GM21786 (cell line): ENCODE measurements around the gene TXLNB.
A peak's percentile ranks its signal among the peaks of the same experiment; 100 is the strongest.

Experiments
- ATAC-seq: cut with Tn5 transposase; IDR thresholded peaks from one replicate; pipeline ENCODE4 v1.9.1; 2021; ENCODE audit not compliant: unreplicated experiment

The TXLNB gene

DNA sequence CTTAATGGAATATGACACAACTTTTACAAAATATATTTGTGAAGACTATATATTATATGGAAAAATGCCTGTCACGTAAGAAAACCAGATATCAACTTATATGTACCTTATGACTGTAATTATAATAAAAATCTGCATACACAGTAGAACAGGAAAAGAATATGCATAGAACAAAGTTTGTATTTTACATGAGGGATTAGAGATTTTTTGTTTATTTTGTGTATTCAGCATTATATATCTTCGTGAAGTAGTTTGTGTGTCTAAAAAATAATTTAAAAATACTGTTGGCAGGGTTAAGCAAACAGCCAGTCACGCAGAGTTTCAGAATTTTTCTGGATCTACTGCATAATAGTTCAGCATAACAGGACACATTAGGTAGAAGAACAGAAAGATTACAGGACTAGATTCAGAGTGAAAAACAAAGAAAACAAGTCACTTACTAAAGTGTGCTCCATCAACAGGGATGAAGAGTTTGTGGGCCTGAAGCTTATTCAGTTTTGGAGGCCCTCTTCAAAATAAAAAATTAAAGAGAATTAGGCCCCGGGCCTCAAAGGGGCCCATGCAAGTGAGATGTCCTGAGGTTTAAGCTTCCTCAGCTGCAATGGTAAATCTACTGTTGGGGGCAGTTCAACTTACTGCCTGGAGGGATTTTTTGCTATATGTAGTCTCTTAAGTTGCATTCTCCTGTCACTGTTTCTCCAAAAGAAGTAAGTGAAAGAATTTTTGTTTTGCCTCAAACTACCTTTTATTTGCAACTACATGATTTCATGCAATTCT lies 16.3 kb downstream of the TXLNB start:
- ATAC-seq: no peak

DNA sequence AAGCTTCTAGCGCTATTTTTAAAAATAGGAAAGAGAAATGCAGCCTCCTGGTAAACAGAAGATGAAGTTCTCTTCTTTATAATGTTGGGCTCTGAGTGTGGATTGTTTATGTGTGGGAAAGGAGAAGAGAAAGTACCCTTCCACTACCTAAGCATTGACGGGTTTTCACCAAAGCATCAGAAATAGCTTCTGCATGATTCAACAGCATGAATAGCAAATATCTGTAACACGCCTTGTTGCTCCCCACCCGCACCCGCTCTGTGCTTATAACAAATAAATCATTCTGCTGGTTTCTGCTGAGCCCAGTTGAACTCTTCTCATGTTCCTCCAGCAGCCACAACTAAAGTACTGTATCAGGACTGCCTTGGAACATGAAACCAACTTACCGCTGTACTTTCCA lies 20.7 kb downstream of the TXLNB start:
- peak; percentile 95 for ATAC-seq

DNA sequence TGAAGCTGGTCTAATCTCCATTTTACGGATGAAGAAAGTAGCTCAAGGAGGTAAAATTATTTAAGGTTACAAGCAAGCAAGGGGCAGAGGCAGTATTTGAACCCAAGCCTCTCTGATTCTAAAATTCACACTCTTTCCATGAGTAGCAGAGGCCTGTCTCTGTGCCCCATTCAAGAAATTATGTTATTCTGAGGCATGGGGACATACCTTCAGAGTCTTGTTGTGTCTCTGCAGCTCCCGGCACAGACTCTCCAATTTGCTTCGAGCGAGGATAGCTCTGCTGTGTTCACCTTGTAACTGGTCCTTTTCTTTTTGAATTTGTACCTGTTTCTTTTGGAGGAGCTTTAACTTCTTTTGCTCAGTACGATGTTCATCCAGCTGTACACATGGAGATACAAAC lies 21.5 kb downstream of the TXLNB start:
- ATAC-seq: no peak

DNA sequence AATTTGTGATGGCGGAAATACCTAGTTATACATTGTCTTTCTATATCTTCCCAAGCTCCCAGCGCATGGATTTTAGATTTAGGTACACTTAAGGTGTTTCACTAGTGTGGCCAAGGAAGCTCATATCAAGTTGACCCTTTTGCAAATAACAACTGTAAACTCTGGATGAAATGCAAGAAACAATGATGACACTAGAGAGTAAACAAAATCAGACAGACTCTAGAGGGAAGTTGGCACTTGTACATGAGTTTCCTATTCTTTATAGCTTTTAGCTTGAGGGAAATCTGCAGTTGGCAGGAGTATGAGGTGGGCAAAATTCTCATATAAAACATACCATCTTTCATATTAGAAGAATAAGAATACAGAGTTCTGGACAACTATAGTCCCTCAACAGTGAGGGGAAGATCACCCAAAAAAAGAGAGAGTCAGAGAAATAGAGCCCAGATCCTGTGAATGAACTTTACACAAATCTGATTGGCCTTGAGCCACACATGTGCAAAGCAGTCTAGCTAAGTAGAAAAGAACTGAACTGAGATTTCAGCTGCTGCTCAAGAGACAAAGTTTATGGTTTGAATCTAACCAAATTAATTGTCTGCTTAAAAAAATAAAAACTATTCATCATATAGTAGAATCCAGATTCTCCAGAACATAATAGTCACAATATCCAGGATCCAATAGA lies 26.1 kb downstream of the TXLNB start:
- ATAC-seq: no peak

DNA sequence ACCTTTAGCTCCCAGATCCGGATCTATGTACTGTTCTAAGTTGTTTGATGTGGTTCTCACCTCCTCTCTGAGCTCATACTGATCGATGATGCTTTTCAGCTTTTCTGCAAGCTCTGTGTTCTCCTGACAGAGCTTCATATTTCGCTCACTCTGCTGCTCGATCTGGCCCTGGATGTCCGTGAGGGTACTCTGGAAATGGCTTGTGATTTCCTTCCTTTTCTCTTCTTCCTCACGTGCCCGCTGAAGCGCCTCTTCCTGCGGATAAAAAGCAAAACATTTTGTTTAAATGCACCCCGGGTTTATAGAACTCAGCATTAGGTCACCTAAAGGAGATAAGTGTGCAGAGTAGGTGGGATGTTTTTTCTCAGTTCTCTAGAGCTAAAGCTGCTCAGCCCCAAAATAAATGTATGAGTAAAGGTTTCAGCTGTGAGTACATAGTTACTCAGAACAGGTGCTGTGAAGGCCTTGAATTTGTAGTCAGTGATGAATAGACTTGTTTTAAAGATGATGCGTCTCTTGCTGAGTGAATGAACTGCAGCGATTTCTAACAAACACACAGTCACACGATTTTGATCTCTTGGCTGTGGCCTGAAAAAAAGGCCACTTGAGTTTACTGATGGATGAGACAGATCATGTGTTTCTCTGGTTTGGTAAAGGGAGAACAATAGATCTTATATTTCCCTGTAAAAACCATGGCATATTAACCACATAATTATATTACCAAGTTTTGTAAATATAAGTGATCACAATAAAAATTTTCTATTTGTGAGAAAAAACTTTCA lies 29.1 kb downstream of the TXLNB start:
- peak; percentile 70 for ATAC-seq

DNA sequence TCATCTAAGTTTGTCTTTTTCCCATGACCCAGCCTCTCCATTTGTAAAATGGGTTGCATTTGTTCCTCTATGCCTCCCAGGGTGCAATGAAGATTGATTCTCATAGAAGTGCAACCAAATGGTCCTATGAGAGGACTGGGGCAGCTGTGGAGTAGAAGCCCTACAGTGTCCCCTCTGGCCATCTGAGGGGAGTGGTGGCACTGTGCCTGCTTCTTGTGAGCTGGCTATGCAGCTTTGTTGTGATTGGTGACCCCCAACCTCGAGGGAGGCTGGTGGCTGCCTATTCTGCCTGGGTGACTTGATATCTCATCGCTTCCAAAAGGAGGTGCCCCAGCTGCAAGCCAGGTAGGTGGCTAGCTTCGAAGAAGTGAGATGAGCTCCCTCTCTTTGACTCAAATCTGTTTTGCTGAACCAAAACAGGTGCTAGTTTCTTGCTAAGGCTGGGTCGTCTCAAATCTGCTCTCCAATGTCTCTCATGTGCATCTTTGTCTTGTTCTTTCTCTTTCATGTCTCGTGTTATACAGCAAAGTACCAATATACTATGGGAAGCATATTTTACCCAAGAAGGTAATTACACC lies 33.9 kb downstream of the TXLNB start:
- ATAC-seq: no peak

DNA sequence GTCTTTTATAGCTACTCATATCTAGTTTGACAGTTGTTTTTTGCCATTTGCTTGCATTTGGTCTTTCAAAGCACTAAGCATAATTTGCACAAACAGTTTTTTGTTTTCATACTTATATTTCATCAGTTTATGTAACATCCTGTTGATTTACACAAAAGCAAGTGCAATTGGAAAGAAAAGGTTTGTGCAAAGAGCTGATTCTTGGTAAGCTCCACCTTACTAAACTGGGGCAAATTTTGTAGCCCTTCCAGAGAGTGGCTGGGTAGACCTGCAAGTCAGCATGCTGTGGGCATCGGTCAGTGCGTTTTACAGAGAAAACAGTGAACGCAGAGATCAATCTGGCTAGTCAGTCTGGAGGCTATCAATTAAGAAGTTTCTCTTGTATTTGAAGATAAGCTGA lies 34.5 kb downstream of the TXLNB start:
- no peak for ATAC-seq

DNA sequence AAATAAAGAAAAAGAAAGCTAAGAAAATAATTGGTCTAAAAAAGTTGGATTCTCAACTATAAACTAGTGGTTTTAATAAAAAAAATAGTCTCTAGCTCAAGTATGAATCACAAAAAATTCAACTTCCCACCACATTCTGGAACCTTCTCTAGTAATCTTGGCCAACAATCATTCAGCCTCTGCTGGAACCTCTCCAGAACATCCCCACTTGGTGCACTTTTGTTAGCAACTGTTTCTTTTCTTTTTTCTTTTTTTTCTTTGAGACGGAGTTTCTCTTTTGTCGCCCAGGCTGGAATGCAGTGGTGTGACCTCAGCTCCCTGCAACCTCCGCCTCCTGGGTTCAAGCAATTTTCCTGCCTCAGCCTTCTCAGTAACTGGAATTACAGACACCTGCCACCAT lies 35.7 kb downstream of the TXLNB start:
- ATAC-seq: no peak

DNA sequence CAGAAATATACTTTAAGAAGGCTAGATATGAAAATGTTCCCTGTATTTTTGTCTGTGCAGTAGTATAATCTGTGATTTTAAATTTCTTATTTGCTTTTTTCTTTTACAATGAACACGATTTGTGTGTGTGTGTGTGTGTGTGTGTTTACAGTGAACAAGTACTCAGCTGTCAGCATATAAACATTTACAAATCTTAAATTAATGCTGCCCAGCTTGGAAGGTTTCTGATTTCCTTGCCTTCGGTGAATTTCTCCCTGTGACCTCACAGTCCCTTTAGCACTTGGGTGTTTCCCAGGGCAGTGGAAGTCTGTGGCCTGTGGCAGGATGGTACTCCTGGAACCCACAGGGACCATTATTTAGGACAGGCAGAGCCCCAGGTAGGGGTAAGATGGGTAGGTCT lies 37.6 kb downstream of the TXLNB start:
- ATAC-seq: no peak

DNA sequence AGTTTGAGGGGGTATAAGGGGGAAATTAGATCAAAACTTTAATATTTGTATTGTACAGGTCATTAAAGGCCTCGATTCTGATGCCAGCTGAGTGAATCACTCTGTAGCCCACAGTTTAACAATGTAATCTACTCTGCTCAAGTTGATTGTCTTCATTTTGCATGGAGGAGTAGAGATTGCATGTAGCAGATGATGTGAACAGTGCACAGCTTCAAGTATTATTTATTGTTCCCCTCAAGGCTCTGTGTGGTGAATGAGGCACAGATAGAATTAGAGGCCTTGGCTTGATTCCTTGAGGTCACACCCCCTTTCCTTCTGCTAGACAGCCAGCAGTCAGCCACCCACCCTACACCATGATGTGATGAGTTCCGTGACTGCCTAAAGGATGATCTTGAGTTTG lies 38.1 kb downstream of the TXLNB start:
- ATAC-seq: no peak

DNA sequence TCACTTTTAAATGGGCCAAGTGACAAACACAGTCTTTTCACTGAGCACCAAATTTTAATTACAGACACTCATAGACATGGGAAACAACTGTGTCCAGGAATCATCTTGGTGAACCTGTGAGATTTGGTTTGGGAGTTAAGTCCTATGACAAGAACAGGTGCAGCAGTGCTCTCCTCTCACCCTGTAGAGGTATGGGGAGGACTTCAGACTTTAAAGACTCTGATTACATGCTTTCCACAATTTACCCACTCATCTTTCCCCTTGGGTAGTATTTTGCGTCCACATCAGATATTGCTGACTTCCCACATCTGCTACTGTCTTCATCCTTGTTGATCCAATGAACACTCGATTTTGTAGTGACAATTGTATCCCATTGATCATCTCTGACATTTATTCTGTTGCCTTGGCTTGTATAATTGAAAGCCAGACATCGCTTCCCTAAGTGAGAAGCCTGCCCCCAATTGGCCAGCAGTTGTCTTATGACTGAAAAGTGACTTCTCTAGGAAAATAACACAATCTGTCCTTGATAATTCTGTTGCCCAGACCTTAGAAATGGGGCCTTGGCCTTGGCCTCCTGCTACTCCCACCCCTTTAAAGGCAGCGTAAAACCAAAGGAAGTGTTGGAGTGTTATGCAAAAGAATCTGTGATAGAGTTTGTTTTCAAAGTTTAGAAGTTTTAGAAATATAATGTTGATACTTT lies 40.0 kb downstream of the TXLNB start:
- ATAC-seq: no peak

DNA sequence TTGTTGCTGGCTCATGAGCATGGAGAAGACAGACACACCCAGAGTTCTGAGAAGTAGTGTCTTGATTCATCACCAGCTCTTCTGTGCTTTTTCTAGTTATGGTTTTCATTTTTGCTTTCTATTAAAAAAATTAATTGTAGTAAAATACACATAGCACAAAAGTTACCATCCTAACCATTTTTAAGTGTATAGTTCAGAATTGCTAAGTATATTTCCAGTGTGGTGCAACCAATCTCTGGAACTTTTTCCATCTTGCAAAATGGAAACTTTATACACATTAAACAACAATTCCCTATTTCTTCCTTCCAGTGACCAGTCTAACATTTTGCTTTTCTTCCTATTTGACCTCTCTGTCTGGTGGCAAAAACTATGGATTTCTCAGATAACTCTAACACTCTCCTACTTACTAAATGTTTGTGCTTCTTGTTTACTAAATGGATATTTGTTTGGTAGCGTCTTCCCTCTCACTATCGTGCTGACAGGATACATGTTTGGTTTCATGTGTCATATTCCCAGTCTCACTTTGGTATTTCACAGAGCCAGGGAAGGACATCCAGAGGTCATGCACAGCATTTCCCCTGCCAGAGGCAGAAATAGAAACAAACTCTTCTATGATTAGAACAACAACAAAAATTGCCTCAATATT lies 40.6 kb downstream of the TXLNB start:
- peak; percentile 7 for ATAC-seq

DNA sequence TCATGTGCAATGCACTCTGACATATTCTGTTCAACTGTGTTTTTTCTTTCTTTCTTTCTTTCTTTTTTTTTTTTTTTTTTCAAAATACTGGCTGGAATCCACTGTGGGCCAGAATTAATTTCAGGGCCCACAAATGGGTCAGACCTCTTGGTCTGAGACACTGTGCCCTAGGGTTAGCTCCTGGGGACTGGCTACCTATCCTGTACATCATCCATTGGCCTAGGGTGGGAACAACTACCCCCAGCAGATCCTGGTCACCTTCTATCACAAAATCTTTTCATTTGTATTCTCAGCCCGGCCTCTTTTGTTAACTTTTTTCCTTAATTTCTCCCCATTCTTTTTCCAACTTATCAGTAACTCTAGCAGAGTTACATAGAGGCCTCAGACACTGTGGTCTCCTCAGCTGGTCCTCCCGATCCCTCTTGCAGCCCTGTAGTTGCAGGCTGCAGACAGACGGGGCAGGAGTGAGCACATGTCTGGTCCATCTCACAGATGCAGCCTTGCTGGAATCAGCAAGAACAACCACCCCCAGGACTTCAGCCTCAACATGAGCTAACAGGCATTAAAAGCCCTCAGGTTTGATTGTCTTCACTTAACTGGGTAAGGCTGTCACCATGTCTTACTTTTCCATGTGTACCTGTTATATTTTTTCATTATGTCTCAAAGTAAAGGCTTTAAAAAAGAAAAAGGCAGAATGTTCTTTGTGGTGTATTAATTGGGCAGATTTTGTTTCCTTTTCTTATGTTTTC lies 41.3 kb downstream of the TXLNB start:
- ATAC-seq: peak; percentile 98

DNA sequence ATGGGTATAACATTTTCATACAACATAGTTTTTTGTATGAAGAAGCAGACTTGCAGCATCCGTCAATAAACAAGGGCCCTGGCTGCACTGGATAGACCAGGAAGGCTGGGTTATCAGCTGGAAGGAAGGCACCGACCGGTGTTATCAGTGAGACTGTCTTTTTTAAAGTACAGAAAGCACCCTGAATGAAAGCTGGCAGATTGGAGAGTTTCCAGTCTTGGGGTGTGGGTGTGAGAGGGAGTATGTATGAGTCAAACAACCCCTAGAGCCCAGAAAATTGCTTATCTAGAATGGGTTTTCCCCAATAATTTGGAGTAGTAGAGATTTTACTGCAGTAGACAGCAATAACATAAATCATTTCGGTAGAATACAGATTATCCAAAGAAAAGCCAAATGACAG lies 42.4 kb downstream of the TXLNB start:
- ATAC-seq: no peak

DNA sequence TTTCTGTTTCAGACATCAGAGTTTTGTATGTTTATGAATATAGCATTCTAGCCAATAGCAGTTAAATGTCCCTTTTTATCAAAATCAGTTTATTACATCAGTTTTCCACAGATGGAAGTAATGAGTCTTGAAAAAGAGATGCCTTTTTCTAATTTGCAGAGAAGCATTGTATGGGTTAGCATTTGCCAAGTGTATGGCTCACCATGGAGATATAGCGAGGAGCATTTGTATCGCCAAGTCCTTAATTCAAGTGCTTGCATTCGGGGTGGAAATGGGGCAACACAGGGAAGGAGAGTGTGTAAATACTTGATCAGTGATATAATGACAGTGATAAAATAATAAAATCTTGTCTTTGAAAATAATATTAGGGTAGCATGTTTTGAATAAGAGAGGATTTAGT lies 42.9 kb downstream of the TXLNB start:
- no peak for ATAC-seq

DNA sequence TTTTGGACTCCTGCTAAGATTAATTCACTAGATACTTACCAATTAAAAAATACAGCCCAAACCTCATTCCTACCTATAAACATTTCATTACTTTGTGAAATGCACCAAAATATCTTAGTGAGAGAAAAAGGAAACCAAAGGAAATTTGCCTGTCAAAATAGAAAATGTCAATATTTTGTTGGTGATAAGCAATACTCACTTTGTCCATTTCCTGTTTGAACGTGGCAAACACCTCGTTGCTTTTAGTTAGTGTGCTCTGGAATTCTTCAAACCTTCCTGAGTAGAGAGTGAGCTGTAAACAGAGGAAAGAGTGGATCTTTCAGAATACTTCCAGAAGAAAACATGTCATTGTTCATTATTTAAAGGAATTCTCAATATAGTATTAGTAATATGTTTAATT lies 44.2 kb downstream of the TXLNB start:
- ATAC-seq: no peak

DNA sequence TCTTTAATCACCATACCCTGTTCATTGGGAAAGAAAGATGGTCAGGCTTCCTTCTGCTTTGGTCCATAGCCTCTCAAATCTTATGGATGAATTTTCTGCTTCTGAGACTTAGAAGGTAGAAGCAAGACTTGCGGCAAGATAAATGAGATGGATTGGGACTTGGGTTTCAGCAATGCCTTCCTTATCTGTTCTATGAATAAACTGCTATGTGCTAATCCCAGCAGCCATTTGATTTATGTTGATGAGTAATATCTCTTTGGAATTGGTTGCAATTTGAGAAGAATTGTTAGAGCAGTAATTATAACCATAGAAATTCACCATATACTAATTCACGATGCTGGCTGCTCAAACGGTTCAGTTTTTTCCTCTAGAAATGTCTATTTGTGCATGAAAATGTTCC lies 48.3 kb downstream of the TXLNB start:
- no peak for ATAC-seq

DNA sequence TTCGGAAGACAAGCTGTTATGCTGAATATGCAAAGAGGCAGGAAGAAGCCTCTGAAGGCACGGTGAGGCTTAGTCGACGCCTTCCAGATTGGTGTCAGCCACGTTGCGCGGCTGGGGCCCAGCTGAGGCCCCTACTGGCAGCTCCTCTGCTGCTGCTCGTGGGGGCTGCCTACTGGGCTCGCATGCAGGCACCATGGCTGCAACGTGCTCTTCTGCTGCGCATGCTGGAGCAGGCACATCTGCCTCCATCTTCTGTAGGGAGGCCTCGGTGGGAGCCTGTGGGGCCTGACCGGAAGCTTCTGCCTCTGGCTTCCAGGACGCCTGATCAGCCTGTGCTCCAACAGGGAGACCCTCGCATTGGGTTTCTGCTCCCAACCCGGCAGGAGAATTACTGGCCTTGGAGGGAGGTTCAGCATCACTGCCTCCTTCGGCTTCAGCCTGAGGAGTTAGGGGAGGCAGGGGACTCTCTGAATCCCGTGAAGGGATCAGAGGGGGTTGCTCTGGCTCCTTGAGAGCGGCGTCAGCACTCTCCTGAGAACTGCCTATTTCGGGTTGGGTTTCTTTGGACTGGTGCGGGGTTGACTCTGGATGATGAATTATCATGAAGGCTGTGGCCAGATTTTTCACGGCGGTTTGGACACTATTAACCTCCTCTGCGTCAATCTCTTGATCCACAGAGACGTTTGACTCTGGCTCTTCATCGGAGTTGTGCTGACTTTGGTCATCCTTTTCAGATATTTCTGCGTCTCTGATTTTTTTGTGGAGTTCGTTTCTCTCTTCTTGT lies 49.1 kb downstream of the TXLNB start:
- ATAC-seq: no peak
